GM19468 (cell line): ENCODE results near the gene ADAP1.
"Not testable (repeated sequence)": the region's sequence is repeated elsewhere in the genome, so short reads cannot be mapped to it uniquely, and the experiment has no call there.

ENCODE experiments used
- ATAC-seq: cut with Tn5 transposase; IDR thresholded peaks from one replicate; pipeline ENCODE4 v1.9.1; 2021; ENCODE audit warnings: mild to moderate bottlenecking, moderate library complexity, moderate number of reproducible peaks; ENCODE audit not compliant: unreplicated experiment; ENCODE audit errors: extremely low read depth

ADAP1 gene

DNA sequence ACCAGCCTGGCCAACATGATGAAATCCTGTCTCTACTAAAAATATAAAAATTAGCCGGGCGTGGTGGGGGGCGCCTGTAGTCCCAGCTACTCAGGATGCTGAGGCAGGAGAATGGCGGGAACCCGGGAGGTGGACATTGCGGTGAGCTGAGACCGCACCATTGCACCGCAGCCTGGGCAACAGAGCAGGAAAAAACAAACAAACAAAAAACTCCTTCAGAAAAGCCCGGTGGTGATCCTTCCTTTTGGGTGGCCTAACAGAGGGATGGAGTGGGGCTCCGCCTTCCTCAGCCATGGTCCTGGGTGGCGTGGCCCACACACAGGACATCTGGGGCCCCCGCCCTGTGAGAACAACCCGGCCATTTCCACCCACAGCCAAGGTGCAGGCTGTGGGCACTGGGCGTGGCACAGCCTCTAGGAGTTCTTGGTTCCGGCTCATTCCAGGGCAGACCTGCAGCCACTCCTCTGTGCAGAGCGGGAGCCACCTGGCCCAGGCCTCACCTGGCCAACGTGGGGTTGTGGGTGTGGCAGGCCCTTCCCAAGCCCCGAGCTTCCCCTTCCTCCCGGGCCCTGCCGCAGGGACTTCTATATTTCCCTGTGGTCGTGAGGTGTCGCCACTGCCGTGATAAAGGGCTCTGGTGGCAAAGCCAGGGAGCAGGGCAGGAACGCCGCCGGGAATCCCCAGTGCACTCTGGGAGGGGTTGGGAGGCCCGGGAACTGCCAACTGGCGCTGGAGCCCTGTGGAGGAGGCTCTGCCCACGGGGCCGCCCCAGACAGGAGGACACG is 40.6 kb downstream of the ADAP1 start:
- no peak for ATAC-seq

DNA sequence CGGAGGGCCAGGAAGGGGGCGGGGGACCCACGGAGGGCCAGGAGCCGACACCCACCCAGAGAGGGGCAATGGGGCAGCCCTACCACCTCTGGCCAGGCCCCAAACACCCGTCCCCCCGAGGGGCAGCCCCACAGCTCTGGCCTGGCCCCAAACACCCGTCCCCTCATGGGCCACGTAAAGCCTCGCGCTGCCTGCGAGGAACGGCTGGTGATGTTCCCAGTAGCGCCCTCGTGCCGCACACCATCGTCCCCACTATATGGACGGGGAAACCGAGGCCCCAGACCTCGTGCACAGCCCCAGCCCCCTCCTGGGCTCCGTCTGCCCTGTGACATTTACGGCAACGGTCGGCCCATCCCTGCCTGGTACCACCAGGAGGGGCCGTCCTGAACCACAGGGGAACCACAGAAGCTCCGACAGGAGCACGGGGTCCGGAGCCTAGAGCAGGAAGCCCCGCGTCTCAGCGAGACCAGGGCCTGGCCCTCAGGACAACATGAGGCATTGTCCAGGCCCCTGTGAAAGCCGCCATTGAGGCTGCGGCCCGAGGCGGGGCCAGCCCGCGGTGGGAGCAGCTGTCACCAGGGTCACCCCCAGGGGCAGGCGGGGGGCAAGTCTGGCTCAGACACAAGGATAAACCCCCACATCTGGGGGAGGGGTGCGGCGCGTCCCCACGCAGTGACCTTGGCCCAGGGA is 42.5 kb downstream of the ADAP1 start:
- ATAC-seq, result no peak

DNA sequence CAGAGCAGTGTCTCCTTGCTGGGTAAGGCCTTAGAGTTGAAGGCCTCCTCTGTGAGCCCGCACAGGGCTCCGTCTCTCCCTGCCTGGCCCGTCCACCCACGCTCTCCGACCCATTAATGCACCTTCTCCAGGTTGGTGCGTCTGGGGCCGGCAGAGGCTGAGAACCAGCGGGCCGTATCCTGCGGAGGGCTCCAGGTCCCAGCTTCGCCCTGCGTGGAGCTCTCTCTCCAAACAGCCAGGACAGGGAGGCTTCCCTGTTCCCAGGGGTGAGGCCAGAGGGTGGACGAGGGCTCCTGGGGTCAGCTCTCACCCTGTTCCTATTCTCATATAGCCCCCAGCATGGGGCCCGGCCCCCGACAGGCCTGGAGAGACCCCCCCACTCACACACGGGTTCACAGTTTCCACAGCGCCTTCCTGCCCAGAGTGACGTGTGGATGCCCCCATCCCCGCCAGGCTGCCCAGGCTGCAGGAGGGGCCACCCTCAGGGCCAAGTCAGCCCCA is 43.5 kb downstream of the ADAP1 start:
- ATAC-seq, result no peak

DNA sequence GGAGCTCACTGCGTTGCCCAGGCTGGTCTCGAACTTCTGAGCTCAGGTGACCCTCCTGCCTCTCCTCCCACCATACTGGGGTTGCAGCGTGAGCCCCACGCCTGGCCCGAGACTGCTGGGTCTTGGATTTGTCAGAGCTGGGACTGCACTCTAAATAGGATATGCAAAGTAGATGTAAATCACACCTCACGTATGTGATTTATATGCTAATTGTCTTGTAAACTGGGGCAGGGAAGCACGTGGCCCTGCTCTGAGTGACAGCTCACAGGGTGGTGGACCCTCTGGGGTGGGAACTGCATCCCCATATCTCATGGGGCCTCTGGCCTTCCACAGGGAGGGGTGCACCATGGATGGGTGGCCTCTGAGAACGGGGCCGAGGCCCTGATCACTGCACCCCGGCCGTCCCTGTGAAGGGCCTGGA is 44.0 kb downstream of the ADAP1 start:
- ATAC-seq, result no peak

DNA sequence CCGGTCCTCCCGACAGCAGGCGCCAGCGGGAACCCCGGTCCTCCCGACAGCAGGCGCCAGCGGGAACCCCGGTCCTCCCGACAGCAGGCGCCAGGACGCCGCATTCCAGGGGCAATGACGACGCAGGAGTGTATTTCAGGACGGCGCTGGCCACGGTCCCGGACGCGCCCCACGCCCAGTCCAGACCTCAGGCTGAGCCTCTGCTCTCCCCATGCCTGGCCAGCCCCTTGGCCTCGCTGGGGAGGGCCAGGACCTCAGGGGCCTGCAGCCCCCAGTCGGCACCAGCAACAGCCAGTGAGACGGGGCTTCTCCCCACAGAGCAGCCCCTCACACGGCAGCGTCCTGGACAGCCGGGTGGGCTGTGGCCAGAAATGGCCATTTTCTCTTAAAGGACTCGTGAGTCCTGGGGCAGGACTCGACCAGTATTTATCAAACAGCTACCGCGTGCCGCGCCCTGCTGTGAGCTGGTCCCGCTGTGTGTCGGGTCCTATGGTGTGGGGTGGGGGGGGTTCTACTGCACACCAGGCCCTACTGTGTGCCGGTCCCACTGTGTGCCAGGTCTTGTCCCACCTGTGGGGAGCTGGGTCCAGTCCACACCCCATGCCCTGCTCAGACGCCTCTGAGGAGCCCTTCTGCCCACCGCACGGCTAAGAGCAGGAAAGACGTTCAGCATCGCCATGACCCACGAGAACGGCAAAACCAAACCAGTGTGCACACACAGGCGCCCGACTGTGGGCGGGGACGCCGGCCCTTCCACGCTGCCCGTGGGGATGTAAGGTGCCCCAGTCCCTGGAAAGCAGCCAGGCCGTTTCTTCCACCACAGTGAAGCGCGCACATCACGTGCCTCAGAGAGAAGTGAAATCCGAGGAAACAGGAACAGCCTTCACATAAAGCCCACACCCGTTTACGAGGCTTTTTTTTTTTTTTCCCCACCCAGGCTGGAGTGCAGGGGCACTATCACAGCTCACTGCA is 44.8 kb downstream of the ADAP1 start:
- no peak for ATAC-seq

DNA sequence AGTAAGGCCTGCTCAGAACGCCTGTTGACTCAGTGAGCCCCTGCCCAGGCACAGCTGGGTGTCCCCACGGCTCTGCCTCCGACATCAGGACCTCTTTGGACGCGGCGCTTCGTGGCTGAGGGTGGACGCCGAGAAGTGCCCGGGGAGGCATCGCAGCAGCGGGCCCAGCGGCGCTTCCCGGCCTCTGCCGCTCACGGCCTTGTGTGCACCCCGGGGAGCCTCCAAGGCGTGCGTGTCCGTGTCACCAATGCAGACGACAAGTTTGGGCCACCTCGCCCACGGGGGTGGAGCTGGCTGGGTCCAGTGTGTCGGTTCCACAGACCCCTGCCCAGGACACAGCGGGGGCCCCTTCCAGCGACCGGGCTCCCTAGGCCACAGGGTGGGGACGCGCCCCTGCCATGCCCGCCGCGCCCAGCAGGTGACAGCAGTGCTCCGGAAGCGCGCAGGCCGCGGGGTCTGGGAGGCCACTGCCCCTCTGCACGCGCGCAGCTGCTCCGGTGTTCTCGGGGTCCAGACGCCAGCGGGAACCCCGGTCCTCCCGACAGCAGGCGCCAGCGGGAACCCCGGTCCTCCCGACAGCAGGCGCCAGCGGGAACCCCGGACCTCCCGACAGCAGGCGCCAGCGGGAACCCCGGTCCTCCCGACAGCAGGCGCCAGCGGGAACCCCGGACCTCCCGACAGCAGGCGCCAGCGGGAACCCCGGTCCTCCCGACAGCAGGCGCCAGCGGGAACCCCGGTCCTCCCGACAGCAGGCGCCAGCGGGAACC is 45.7 kb downstream of the ADAP1 start:
- not testable (repeated sequence) for ATAC-seq

DNA sequence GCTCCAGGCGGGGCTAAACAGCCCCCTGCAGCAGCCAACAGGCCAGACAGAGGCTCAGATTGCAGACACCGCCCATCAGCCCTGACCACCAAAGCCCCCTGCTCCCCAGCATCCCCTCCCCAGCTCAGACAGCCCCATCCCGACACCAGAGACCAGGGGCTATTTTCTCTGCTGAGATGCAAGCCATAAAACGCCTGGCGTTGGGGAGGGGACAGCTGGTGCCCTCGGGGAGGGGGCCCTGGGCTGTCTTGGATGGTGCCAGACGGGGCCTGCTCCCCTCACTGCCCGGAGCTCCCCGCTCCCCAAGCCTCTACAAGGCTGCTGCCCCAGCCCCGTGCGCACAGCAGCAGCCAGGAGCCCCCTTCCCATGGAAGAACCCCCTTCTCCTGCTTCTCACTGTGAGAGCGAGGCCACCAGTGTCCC is 46.3 kb downstream of the ADAP1 start:
- ATAC-seq, result no peak

DNA sequence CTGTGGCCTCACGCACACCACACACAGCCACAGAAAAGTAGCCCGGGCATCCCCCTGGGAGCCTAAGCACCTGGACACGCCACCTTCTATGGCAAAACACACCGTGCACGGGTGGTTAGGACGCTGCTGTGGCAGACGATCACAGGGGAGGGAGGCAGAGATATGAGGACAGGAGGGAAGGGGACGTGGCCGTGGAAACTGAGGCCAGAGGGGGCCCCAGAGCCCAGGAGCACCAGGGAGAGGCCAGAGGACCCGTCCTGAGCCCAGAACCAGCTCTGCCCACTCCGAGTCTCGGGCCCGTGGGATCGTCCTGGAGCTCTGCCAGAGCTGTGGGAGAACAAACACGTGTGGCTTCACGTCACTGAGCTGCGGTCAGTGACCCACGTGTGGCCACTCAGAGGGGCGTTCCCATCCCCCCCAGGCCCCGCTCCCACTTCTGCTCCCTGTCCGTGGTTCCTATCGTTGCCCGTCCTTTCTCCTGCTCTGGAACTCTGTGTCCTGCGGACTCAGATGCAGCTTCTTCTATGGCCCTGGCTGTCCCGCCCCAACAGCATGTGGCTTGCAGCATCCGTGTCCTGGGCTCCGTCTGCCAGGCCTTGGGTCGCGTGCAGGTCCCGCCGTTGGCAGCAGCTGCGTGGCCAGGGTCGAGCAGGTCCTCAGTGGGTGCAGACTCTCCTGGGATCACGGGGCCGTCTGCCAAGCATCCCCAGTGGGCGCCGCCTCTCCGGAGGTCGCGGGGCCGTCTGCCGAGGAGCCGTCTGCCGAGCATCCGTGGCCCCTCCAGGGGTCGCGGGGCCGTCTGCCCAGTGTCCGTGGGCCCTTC is 47.1 kb downstream of the ADAP1 start:
- no peak for ATAC-seq

DNA sequence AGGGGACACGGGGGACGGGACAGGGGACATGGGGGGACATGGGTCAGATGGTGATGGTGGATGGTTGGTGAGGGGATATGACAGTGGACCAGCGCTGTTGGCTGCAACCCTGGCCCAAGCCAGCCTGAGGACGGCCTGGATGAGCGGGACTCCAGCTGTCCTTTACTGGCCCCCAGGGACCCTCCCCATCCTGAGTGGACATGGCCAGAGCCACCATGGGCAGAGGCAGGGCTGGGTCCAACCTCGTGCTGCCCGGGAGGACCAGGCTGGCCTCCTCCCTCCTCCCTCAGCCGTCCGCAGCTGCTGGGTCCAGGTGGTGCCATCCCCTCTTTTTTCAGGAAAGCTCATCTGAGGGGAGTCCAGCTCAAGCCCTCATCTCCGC is 47.7 kb downstream of the ADAP1 start:
- ATAC-seq, result no peak

DNA sequence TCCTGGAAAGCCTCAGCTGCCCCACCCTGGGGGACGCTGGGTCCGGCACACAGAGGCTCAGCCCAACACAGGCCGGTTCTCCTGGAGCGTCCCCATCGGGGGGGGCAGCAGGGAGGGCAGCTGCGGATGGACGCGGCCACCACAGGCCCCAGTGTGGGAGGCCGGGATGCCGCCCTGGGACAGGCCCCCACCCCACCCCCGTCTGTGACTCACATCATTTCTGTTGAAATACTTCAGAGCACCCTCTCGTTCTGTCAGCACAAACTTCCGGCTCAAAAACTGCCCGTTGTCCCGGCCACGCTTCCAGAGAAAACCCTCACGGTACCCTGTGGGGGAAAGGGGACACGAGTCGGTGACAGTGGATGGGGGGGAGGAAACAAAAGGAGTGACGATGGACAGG is 49.6 kb downstream of the ADAP1 start:
- no peak for ATAC-seq

DNA sequence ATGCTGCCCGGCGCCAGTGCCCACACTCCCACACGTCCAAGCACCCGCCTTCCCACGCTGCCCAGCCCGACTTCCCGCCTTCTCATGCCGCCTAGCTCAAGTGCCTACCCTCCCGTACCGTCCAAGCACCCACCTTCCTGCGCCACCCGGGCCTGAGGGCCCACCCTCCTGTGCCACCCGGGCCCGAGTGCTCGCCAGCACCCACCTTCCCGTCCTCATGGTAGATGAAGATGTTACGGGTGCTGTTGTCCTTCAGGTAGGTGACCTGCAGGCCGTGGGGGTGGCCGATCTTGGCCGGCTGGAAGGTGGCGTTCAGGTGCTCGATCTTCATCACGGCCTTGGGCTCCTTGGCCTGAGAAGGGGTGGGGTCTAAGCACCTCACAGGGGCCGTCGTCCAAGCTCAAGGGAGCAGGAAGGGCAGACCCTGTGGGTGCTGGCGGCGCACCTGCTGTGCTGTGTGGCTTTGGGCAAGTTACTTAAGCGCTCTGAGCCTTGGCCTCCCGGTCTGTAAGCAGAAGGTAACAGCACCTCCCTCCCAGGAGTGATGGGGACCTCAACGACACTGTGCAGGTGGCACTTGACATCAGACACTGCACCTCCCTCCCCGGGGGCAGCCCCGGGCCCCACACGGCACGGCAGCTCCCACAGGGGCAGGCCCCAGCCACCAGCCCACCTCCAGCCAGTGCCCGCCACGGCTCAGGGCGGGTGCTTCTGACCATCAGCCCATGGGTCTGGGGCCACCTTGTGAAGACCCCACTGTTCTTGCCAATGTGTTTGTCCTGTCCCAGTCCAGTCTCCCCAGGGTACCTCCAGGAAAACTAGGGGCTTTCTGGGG is 50.3 kb downstream of the ADAP1 start:
- no peak for ATAC-seq

DNA sequence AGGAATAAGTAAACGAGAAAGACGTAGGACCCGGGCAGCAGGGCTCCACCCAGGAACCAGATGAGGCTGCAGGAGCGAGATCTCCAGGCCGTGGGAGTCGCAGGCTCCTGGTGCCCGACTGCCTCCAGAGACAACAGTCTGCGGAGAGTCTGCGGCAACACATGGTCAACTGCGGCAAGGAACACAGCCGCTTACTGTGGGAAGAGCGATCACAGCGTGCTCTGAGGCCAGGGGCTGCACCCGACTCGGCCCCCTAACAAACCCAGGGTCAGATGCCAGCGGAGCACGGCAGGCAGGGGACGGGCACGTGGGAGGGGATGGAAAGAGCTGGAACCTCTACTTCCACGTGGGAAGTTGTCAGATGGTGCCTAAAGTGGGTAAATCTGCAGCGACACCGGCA is 51.5 kb downstream of the ADAP1 start:
- ATAC-seq, result no peak

DNA sequence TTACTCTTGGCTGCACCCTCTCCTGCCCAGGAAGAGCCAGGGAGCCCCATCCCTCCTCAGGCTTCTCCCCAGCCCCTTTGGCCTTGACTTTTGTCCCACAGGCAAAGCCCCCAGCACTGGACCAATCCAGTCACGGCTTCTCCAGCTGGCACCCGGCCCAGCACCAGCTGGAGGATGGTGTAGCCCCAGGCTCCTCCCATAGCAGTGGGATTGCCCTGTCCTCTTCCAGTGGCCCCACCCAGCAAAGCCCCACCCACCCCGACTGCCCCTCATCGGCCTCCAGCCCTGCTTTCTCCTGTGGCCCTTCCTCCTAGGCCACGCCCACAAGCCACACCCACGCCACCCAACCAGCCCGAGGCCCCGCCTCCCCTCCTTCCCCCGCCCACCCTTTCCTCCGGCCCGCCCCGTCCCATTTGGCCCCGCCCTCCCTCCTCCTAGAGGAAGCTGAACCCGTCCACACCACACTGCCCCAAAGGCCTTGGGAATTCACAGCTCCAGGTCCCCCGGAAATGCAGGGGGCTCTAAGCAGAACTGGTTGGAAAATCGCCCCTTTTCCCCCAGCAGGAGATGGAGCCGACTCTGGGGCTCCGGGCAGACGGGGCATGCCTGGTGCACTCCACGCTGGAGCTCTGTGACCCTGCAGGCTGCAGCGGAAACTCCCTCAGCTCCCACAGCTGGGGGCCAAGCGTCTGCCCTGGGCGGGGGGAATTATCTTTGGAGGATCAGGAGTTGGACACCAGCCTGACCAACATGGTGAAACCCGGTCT is 52.9 kb downstream of the ADAP1 start:
- no peak for ATAC-seq

DNA sequence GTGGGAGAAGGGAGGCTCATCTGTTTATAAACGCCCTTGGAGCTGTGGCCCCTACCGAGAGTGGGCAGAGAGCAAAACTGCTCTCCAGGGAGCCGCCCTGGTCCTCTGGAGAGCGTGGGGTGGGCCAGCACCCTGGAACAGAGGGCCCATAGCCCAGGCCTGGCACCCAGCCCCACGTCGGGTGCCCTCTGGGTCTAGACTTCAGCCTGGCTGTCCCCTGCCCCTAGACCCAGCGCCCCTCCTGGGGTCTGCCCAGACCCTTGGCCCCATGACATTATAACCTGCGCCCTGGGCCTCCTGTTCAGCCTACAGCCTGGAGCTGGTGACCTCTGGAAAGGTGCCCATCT is 53.5 kb downstream of the ADAP1 start:
- ATAC-seq, result no peak

DNA sequence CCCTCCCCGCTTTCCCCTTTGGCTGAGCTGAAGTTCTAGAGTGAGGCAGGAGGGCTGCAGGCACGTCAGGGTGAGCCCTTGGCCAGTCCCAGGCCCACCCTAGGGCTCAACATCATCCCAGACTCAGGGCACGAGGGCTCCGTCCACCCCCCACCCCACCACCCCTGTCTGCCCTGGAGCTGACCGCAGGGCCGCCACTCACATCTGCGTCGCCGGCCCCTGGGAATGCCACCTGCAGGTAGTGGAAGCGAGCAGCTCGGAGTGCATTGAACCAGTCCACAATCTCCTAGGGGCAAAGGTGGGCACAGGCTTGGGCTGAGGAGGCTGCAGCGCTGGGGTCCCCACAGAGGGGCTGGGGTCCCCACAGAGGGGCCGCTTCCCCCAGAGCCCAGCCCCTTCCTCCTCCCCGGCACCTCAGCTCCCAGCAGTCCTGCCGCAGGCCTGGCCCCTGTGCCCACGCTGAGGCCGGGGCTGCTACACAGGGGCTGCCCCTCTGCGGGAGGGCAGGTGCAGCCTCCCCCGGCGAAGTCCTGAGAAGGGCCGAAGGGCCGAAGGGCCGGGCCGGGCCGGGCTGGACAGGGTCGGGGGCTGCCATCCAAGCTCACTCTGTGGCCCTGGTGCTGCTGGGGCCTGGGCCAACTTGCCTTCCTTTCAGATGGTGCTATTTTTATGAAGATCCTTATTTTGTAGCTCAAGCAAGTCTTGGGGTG is 54.0 kb downstream of the ADAP1 start:
- no peak for ATAC-seq

DNA sequence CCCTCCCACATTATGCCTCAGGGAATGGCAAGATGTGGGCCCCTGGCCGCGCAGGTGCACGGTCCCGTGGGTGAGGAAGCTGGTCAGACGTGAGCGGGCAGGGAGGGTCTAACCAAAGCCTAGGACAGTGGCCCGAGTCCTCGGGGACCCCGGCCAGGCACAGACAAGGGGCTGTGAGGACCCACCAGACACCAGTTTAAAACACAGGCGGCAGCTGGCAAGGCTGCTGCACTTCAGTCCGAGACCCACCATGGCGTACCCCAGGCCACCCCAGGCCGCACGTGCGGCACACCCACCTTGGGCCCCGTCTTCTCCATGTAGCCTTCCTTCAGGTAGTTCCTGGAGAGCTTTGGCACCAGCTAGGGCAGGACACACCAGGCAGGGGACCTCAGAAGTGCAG is 54.7 kb downstream of the ADAP1 start:
- no peak for ATAC-seq
